HepG2 (cell line): ENCODE results near the gene APOM. TPM values are rescaled to one million over a fixed set of nuclear protein-coding genes. Genes with fewer than 3 reads are reported as not detected.

Experiments used
- ARID2 ChIP-seq: sonication (generic); formaldehyde crosslinking; IDR thresholded peaks from 2 replicates; pipeline ENCODE4 v1.8.1; 2022; ENCODE audit warnings: mild to moderate bottlenecking, missing genetic modification reagents, borderline replicate concordance
- MEIS1 ChIP-seq: sonication (generic); formaldehyde crosslinking; IDR thresholded peaks from 2 replicates; pipeline ENCODE4 v1.9.0; 2021; ENCODE audit warnings: mild to moderate bottlenecking, missing genetic modification reagents, moderate library complexity, borderline replicate concordance
- MXD4 ChIP-seq: IDR thresholded peaks from 2 replicates; pipeline ENCODE4 v1.6.1; 2016; ENCODE audit warnings: mild to moderate bottlenecking, missing biosample characterization, missing genetic modification reagents
- NFYC ChIP-seq: IDR thresholded peaks from 2 replicates; pipeline ENCODE4 v1.6.1; 2016; ENCODE audit warnings: missing genetic modification reagents, missing compliant biosample characterization
- RNF2 ChIP-seq: fragments of 450-650 bp; conservative IDR thresholded peaks from 2 replicates; pipeline ENCODE4 v1.6.1; 2016; ENCODE audit warnings: low read depth
- SALL1 ChIP-seq: sonication (generic); formaldehyde crosslinking; IDR thresholded peaks from 2 replicates; pipeline ENCODE4 v1.8.0; 2022; ENCODE audit warnings: mild to moderate bottlenecking, missing genetic modification reagents
- SAP130 ChIP-seq: IDR thresholded peaks from 2 replicates; pipeline ENCODE4 v1.6.1; 2016; ENCODE audit warnings: low read depth
- SCMH1 ChIP-seq: sonication (generic); formaldehyde crosslinking; IDR thresholded peaks from 2 replicates; pipeline ENCODE4 v1.9.0; 2021; ENCODE audit warnings: missing genetic modification reagents, mild to moderate bottlenecking, borderline replicate concordance
- ZBTB20 ChIP-seq: sonication (generic); formaldehyde crosslinking; IDR thresholded peaks from 2 replicates; pipeline ENCODE4 v1.8.1; 2023; ENCODE audit warnings: missing genetic modification reagents, low read depth, mild to moderate bottlenecking, borderline replicate concordance
- ZMYM2 ChIP-seq: sonication (generic); formaldehyde crosslinking; IDR thresholded peaks from 2 replicates; pipeline ENCODE4 v1.8.0; 2022; ENCODE audit warnings: mild to moderate bottlenecking, missing genetic modification reagents
- ZNF225 ChIP-seq: sonication (generic); formaldehyde crosslinking; IDR thresholded peaks from 2 replicates; pipeline ENCODE4 v1.4.0; 2020; ENCODE audit warnings: mild to moderate bottlenecking, missing genetic modification reagents
- ZNF317 ChIP-seq: sonication (generic); formaldehyde crosslinking; IDR thresholded peaks from 2 replicates; pipeline ENCODE4 v1.5.0; 2020; ENCODE audit warnings: mild to moderate bottlenecking, missing genetic modification reagents
- ZNF552 ChIP-seq: sonication (generic); formaldehyde crosslinking; IDR thresholded peaks from 2 replicates; pipeline ENCODE4 v1.9.0; 2022; ENCODE audit warnings: missing genetic modification reagents, mild to moderate bottlenecking, borderline replicate concordance
- ZNF781 ChIP-seq: sonication (generic); formaldehyde crosslinking; IDR thresholded peaks from 2 replicates; pipeline ENCODE4 v1.5.1; 2020; ENCODE audit warnings: borderline replicate concordance, mild to moderate bottlenecking, missing genetic modification reagents; ENCODE audit errors: not compliant biosample characterization
- polyA plus RNA-seq, 8 experiments: library from polyadenylated mRNA; depleted of rRNA in 3 of 8; stranded (reverse) in 7 of 8; unstranded in 1 of 8; fragments of >200 nt; fragmentation: Illumina TruSeq in 4 of 8; extraction: Trizol in 4 of 8; gene quantifications; 2 replicates each; pipeline versions ENCODE4 v1.2.1 to v1.2.3, GENCODE V29; 2011 to 2016; ENCODE audit warnings: low read depth in 4 of 8, missing spikeins in 1 of 8, mixed read lengths in 1 of 8; ENCODE audit not compliant: insufficient read depth in 1 of 8
- total RNA-seq, 5 experiments: library from RNA; depleted of rRNA; stranded (reverse); fragments of >200 nt; fragmentation: Illumina TruSeq; extraction: Trizol; gene quantifications; 2 replicates each; pipeline ENCODE4 v1.2.3, GENCODE V29; 2016; ENCODE audit warnings: low read depth in 1 of 5
- TF ChIP-seq, protein P1 (sequence below): sonication (generic); formaldehyde crosslinking; conservative IDR thresholded peaks from 2 replicates; pipeline ENCODE4 v1.4.0; 2020; ENCODE audit warnings: mild to moderate bottlenecking, missing genetic modification reagents, moderate library complexity
- TF ChIP-seq, protein P2 (sequence below): sonication (generic); formaldehyde crosslinking; IDR thresholded peaks from 2 replicates; pipeline ENCODE4 v1.4.0; 2020; ENCODE audit warnings: missing genetic modification reagents
- TF ChIP-seq, protein P3 (sequence below): IDR thresholded peaks from 2 replicates; pipeline ENCODE4 v1.6.1; 2016; ENCODE audit warnings: low read depth, control low read depth
- TF ChIP-seq, protein P4 (sequence below): sonication (generic); formaldehyde crosslinking; IDR thresholded peaks from 2 replicates; pipeline ENCODE4 v1.4.0; 2020; ENCODE audit warnings: missing genetic modification reagents
- TF ChIP-seq, protein P5 (sequence below): sonication (generic); formaldehyde crosslinking; conservative IDR thresholded peaks from 2 replicates; pipeline ENCODE4 v1.8.0; 2022; ENCODE audit warnings: missing genetic modification reagents
- TF ChIP-seq, protein P6 (sequence below): IDR thresholded peaks from 2 replicates; pipeline ENCODE4 v1.6.1; 2012; ENCODE audit warnings: inconsistent platforms

Gene APOM
- total and polyA plus RNA-seq, 2 of the 13 experiments (the other 11 are each of a cell fraction or from before 2014, with no cell fraction given) = 98.2 to 1,140 TPM

DNA sequence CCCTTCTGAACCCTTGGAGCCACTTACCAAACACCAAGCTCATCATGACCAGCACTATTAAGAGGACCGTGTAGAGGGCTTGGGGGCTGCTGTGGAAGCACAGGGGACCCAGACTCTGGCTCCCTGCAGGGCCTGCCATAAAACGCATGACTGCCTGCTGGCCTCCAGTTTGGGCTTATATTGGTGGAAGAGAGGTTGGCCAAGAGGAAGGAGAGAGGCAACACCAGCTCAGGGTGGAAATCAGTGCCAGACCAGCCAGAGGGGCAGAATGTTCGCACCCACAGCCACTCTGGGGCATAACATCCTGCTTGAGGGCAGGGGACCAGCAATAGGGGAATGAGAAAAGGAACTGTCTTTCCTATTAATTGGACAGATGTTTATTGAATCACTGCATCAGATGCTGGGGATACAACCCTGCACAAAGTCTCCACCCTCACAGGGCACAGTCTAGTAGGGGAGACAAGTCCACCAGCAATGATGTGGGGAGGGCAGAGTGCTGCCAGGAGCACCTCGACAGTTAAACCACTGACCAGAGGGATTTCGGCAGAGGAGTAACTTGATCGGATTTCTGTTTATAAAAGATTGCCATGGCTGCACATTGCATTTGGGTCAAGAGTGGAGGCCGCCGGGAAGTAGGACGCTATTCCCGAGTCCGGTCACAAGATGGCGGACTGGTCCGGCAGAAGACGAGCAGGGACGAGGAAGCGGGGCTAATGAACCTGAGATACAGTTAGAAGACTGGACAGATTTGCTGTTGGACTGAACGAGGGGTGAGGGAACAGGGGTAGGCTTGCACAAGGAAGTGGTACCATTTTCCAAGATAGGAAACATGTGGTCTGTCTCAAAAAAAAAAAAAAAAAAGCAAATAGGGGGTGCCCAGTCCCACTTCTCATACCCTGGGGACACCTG lies 24.8 kb downstream of the APOM start, which contains the start of gene LY6G5C (continued):
- TF ChIP-seq, protein P1, sequence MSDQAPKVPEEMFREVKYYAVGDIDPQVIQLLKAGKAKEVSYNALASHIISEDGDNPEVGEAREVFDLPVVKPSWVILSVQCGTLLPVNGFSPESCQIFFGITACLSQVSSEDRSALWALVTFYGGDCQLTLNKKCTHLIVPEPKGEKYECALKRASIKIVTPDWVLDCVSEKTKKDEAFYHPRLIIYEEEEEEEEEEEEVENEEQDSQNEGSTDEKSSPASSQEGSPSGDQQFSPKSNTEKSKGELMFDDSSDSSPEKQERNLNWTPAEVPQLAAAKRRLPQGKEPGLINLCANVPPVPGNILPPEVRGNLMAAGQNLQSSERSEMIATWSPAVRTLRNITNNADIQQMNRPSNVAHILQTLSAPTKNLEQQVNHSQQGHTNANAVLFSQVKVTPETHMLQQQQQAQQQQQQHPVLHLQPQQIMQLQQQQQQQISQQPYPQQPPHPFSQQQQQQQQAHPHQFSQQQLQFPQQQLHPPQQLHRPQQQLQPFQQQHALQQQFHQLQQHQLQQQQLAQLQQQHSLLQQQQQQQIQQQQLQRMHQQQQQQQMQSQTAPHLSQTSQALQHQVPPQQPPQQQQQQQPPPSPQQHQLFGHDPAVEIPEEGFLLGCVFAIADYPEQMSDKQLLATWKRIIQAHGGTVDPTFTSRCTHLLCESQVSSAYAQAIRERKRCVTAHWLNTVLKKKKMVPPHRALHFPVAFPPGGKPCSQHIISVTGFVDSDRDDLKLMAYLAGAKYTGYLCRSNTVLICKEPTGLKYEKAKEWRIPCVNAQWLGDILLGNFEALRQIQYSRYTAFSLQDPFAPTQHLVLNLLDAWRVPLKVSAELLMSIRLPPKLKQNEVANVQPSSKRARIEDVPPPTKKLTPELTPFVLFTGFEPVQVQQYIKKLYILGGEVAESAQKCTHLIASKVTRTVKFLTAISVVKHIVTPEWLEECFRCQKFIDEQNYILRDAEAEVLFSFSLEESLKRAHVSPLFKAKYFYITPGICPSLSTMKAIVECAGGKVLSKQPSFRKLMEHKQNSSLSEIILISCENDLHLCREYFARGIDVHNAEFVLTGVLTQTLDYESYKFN (CRISPR knock-in tag) = no peak
- TF ChIP-seq, protein P2, sequence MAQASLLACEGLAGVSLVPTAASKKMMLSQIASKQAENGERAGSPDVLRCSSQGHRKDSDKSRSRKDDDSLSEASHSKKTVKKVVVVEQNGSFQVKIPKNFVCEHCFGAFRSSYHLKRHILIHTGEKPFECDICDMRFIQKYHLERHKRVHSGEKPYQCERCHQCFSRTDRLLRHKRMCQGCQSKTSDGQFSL (CRISPR knock-in tag) = no peak
- TF ChIP-seq, protein P3, sequence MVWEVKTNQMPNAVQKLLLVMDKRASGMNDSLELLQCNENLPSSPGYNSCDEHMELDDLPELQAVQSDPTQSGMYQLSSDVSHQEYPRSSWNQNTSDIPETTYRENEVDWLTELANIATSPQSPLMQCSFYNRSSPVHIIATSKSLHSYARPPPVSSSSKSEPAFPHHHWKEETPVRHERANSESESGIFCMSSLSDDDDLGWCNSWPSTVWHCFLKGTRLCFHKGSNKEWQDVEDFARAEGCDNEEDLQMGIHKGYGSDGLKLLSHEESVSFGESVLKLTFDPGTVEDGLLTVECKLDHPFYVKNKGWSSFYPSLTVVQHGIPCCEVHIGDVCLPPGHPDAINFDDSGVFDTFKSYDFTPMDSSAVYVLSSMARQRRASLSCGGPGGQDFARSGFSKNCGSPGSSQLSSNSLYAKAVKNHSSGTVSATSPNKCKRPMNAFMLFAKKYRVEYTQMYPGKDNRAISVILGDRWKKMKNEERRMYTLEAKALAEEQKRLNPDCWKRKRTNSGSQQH (CRISPR knock-in tag) = peak; percentile 76; the same call in 1 of the 2 replicates
- TF ChIP-seq, protein P4, sequence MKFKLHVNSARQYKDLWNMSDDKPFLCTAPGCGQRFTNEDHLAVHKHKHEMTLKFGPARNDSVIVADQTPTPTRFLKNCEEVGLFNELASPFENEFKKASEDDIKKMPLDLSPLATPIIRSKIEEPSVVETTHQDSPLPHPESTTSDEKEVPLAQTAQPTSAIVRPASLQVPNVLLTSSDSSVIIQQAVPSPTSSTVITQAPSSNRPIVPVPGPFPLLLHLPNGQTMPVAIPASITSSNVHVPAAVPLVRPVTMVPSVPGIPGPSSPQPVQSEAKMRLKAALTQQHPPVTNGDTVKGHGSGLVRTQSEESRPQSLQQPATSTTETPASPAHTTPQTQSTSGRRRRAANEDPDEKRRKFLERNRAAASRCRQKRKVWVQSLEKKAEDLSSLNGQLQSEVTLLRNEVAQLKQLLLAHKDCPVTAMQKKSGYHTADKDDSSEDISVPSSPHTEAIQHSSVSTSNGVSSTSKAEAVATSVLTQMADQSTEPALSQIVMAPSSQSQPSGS (CRISPR knock-in tag) = 0 out of 2 replicates have a peak, but pooled peaks have one; percentile 31
- TF ChIP-seq ZNF552 (CRISPR knock-in tag) (no peak), ZNF781 (CRISPR knock-in tag) (peak; percentile 64), RNF2 (no peak), MXD4 (CRISPR knock-in tag) (0 out of 2 replicates have a peak, but pooled peaks have one; percentile 50), ZNF225 (CRISPR knock-in tag) (no peak), SAP130 (CRISPR knock-in tag) (peak; percentile 70), ZMYM2 (no peak), ARID2 (no peak), ZNF317 (CRISPR knock-in tag) (no peak), SALL1 (peak; percentile 61), ZBTB20 (CRISPR knock-in tag) (0 out of 2 replicates have a peak, but pooled peaks have one; percentile 57), NFYC (CRISPR knock-in tag) (no peak), SCMH1 (CRISPR knock-in tag) (no peak), MEIS1 (CRISPR knock-in tag) (no peak)
- TF ChIP-seq, protein P5, sequence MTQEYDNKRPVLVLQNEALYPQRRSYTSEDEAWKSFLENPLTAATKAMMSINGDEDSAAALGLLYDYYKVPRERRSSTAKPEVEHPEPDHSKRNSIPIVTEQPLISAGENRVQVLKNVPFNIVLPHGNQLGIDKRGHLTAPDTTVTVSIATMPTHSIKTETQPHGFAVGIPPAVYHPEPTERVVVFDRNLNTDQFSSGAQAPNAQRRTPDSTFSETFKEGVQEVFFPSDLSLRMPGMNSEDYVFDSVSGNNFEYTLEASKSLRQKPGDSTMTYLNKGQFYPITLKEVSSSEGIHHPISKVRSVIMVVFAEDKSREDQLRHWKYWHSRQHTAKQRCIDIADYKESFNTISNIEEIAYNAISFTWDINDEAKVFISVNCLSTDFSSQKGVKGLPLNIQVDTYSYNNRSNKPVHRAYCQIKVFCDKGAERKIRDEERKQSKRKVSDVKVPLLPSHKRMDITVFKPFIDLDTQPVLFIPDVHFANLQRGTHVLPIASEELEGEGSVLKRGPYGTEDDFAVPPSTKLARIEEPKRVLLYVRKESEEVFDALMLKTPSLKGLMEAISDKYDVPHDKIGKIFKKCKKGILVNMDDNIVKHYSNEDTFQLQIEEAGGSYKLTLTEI (CRISPR knock-in tag) = no peak
- TF ChIP-seq, protein P6, sequence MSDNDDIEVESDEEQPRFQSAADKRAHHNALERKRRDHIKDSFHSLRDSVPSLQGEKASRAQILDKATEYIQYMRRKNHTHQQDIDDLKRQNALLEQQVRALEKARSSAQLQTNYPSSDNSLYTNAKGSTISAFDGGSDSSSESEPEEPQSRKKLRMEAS = peak; percentile 24; the same call in 1 of the 2 replicates
